HepG2 (cell line): ENCODE results near the gene TXNDC9. TPM values are rescaled to one million over a fixed set of nuclear protein-coding genes. Genes with fewer than 3 reads are reported as not detected.

Experiments
- polyA plus RNA-seq, 8 experiments: library from polyadenylated mRNA; depleted of rRNA in 3 of 8; stranded (reverse) in 7 of 8; unstranded in 1 of 8; fragments of >200 nt; fragmentation: Illumina TruSeq in 4 of 8; extraction: Trizol in 4 of 8; gene quantifications; 2 replicates each; pipeline versions ENCODE4 v1.2.1 to v1.2.3, GENCODE V29; 2011 to 2016; ENCODE audit warnings: low read depth in 4 of 8, missing spikeins in 1 of 8, mixed read lengths in 1 of 8; ENCODE audit not compliant: insufficient read depth in 1 of 8
- total RNA-seq, 5 experiments: library from RNA; depleted of rRNA; stranded (reverse); fragments of >200 nt; fragmentation: Illumina TruSeq; extraction: Trizol; gene quantifications; 2 replicates each; pipeline ENCODE4 v1.2.3, GENCODE V29; 2016; ENCODE audit warnings: low read depth in 1 of 5

TXNDC9 gene
- total and polyA plus RNA-seq, 2 of the 13 experiments (the other 11 are each of a cell fraction or from before 2014, with no cell fraction given) = 35.2 to 94.6 TPM

Other genes starting within 250 kb of the TXNDC9 start
- gene C2orf15, start 194.6 kb downstream of the TXNDC9 start, total RNA-seq (2016; rRNA removed; fragmentation: Illumina TruSeq; extraction: Trizol) = 8.3 and 12.2 TPM in 2 replicates
- gene C2orf15, start 194.6 kb downstream of the TXNDC9 start, polyA plus RNA-seq (2011; rRNA removed) = 4.9 and 5.5 TPM in 2 replicates
- gene TSGA10, start 181.4 kb downstream of the TXNDC9 start, total RNA-seq (2016; rRNA removed; fragmentation: Illumina TruSeq; extraction: Trizol) = 13.1 and 15.0 TPM in 2 replicates
- gene TSGA10, start 181.4 kb downstream of the TXNDC9 start, polyA plus RNA-seq (2011; rRNA removed) = 3.8 and 4.7 TPM in 2 replicates
- 8.0 and 8.3 TPM in 2 replicates for gene LIPT1, start 181.4 kb downstream of the TXNDC9 start, total RNA-seq (2016; rRNA removed; fragmentation: Illumina TruSeq; extraction: Trizol)
- 7.9 and 9.6 TPM in 2 replicates for gene LIPT1, start 181.4 kb downstream of the TXNDC9 start, polyA plus RNA-seq (2011; rRNA removed)
- 43.7 and 48.7 TPM in 2 replicates for gene MITD1, start 155.3 kb downstream of the TXNDC9 start, total RNA-seq (2016; rRNA removed; fragmentation: Illumina TruSeq; extraction: Trizol)
- 14.2 and 17.8 TPM in 2 replicates for gene MITD1, start 155.3 kb downstream of the TXNDC9 start, polyA plus RNA-seq (2011; rRNA removed)
- 75.3 and 118 TPM in 2 replicates for gene MRPL30, start 155.1 kb downstream of the TXNDC9 start, total RNA-seq (2016; rRNA removed; fragmentation: Illumina TruSeq; extraction: Trizol)
- 25.6 and 30.2 TPM in 2 replicates for gene MRPL30, start 155.1 kb downstream of the TXNDC9 start, polyA plus RNA-seq (2011; rRNA removed)
- gene LYG2, start 80.7 kb downstream of the TXNDC9 start, total RNA-seq (2016; rRNA removed; fragmentation: Illumina TruSeq; extraction: Trizol) = 0.15 TPM in 1 of 2 replicates, not detected in the other
- gene LYG2, start 80.7 kb downstream of the TXNDC9 start, polyA plus RNA-seq (2011; rRNA removed) = 0.18 and 0.42 TPM in 2 replicates
- 0.49 and 1.00 TPM in 2 replicates for gene LYG1, start 35.1 kb downstream of the TXNDC9 start, total RNA-seq (2016; rRNA removed; fragmentation: Illumina TruSeq; extraction: Trizol)
- 2.9 and 3.4 TPM in 2 replicates for gene LYG1, start 35.1 kb downstream of the TXNDC9 start, polyA plus RNA-seq (2011; rRNA removed)
- gene EIF5B, start 1.1 kb upstream of the TXNDC9 start, total RNA-seq (2016; rRNA removed; fragmentation: Illumina TruSeq; extraction: Trizol) = 32.1 and 66.4 TPM in 2 replicates
- gene EIF5B, start 1.1 kb upstream of the TXNDC9 start, polyA plus RNA-seq (2011; rRNA removed) = 8.8 and 10.3 TPM in 2 replicates
- 38.5 and 49.1 TPM in 2 replicates for gene REV1, start 153.7 kb upstream of the TXNDC9 start, total RNA-seq (2016; rRNA removed; fragmentation: Illumina TruSeq; extraction: Trizol)
- 62.9 and 71.8 TPM in 2 replicates for gene REV1, start 153.7 kb upstream of the TXNDC9 start, polyA plus RNA-seq (2011; rRNA removed)